Ishikawa (cell line): Measurements from ENCODE around the gene INPP4B.

ENCODE experiments used
- CEBPB ChIP-seq: IDR thresholded peaks from 2 replicates; pipeline ENCODE4 v1.6.1; 2012
- CREB1 ChIP-seq: IDR thresholded peaks from 2 replicates; pipeline ENCODE4 v1.6.1; 2012; ENCODE audit warnings: low read depth
- EP300 ChIP-seq: IDR thresholded peaks from 2 replicates; pipeline ENCODE4 v1.6.1; 2012; ENCODE audit warnings: borderline replicate concordance
- FOXM1 ChIP-seq: IDR thresholded peaks from 2 replicates; pipeline ENCODE4 v1.6.1; 2012; ENCODE audit warnings: low read depth, borderline replicate concordance
- RAD21 ChIP-seq: IDR thresholded peaks from 2 replicates; pipeline ENCODE4 v1.6.1; 2012; ENCODE audit warnings: low read depth
- TEAD4 ChIP-seq: IDR thresholded peaks from 2 replicates; pipeline ENCODE4 v1.6.1; 2012
- ZBTB7A ChIP-seq: IDR thresholded peaks from 2 replicates; pipeline ENCODE4 v1.6.1; 2012; ENCODE audit warnings: low read depth
- TF ChIP-seq, protein P1 (sequence below): IDR thresholded peaks from 2 replicates; pipeline ENCODE4 v1.6.1; 2012; ENCODE audit warnings: low read depth, mild to moderate bottlenecking

DNA sequence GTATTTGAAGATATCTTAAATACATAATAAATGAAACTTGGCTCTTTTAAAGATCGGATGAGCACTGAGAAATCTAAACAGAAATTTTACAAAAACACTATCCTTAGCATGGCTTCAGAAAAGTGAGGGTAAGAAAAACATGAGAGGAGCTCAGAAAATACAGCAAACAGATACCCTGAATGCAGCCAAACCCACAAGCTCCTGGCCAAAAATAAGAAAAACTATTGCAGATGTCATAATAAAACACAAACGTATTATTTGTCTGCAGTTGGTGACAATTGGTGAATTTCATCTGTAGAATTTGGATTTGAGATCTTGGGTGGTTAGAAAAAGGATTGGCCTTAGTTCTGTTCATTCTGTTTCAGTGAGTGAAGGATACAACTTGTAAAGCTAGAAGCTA lies 603.9 kb downstream of the INPP4B start:
- no peak for TF ChIP-seq EP300
- no peak for TF ChIP-seq CEBPB
- no peak for TF ChIP-seq FOXM1
- TF ChIP-seq, protein P1, sequence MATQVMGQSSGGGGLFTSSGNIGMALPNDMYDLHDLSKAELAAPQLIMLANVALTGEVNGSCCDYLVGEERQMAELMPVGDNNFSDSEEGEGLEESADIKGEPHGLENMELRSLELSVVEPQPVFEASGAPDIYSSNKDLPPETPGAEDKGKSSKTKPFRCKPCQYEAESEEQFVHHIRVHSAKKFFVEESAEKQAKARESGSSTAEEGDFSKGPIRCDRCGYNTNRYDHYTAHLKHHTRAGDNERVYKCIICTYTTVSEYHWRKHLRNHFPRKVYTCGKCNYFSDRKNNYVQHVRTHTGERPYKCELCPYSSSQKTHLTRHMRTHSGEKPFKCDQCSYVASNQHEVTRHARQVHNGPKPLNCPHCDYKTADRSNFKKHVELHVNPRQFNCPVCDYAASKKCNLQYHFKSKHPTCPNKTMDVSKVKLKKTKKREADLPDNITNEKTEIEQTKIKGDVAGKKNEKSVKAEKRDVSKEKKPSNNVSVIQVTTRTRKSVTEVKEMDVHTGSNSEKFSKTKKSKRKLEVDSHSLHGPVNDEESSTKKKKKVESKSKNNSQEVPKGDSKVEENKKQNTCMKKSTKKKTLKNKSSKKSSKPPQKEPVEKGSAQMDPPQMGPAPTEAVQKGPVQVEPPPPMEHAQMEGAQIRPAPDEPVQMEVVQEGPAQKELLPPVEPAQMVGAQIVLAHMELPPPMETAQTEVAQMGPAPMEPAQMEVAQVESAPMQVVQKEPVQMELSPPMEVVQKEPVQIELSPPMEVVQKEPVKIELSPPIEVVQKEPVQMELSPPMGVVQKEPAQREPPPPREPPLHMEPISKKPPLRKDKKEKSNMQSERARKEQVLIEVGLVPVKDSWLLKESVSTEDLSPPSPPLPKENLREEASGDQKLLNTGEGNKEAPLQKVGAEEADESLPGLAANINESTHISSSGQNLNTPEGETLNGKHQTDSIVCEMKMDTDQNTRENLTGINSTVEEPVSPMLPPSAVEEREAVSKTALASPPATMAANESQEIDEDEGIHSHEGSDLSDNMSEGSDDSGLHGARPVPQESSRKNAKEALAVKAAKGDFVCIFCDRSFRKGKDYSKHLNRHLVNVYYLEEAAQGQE = no peak
- no peak for TF ChIP-seq TEAD4
- no peak for TF ChIP-seq RAD21
- TF ChIP-seq ZBTB7A = no peak
- TF ChIP-seq CREB1 = no peak
